Kidney glomerular epithelial cell (primary cell): ENCODE data around the gene KIRREL3.
A peak's percentile ranks its signal among the peaks of the same experiment; 100 is the strongest.

Experiments
- DNase-seq: peaks from one replicate; lab custom pipeline; 2025; lab: John Stamatoyannopoulos, UW

Gene KIRREL3

GRCh38 chr11:126790550-126791081 lies 210.0 kb downstream of the KIRREL3 start:
- peak; percentile 91 for DNase-seq

DNA sequence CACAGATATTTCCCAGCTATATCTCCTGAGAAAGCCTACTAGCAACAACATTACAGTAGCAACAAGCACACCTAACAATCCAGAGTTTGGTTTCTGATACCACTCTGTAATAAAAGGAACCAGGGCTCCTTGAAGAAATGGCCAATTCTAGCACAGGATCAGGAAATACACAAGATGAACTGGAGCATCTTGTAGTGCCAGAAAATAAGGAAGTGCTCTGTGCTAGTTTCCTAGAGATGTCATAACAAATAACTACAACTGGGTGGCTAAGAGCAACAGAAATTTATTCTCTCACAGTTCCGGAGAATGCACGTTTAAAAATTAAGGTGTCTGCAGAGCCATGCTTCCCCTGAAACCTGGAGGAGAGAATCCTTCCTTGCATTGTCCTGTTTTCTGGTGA lies 217.8 kb downstream of the KIRREL3 start:
- DNase-seq: no peak

- no peak for DNase-seq
Observed at GRCh38 chr11:126781942-126782341, 218.6 kb downstream of the KIRREL3 start.

DNA sequence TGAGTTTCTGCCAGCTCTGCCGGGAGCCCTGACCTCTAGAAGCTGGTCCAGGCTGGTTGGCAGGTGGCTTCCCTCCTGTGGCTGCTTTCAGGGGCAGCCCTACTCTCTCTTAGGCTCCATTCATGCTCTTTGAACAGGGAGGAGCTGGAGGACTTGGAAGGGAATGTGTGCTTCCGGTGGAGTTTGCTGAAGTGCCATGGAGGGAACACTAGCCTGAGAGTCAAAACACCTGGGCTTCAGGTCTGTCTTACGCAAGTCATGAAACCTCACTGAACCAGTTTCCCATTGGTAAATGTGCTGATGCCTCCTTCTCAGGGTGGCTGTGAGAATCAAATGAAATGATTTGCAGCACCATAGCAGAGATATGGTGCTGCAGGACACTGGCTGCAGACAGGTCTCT lies 224.5 kb downstream of the KIRREL3 start:
- DNase-seq: no peak

DNA sequence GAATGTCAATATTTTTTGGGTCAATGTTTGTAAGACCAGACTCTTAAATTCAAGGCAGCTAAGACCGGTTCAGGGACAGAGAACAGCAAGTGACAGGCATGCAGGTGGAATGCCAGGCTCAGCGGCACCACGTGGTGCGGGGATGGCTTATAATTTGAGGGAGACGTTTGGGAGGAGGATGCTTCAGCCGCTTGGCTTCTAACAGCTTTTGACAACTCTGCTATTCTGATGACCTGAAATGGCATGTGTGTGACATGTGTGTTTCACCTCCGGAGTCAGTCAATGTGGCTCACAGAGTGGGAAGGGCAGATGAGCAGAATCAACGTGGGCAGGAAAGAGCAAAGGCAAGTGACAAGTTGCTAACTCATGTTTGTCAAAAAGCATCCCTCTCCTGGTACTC lies 228.3 kb downstream of the KIRREL3 start:
- no peak for DNase-seq

DNA sequence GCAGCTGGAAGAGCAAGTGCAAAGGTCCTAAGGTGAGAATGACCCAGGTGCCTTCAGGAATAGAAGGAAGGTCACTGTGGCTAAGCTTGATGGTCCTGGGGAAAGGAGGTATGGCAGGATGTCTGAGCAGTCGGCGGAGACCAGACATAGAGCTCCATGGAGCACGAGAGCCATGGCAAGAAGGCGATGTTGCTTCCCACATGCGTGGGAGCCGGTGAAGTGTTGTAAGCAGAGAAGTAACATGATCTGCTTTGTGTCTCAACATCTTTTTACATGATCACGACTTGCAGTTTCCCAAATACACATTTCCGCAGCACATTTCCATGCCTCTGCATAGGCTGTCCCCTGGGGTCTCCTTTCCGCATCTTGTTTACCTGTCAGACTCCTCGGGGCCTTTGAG lies 231.9 kb downstream of the KIRREL3 start:
- no peak for DNase-seq

GRCh38 chr11:126766440-126766839 lies 234.1 kb downstream of the KIRREL3 start:
- DNase-seq: no peak

GRCh38 chr11:126765196-126765595 lies 235.4 kb downstream of the KIRREL3 start:
- DNase-seq: no peak

GRCh38 chr11:126764231-126764630 lies 236.3 kb downstream of the KIRREL3 start:
- DNase-seq: no peak

DNA sequence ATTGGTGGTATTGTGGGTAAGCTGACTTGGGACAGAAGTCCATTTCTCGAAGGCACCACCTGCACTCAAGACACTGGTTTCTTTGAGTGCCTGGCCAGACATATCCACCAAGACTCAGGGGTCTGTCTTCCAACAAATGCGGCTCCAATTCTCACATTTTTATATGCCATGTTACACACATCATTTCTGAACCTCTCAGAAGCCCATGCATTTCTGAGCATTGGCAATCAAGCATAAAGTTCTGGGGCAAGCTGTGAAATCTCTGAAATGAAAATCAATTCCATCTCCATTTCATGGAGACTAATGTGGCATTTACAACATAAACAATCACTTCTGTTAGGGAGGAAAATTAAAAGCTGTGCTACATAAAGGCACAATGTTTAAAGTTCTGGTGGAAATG lies 243.7 kb downstream of the KIRREL3 start:
- no peak for DNase-seq

GRCh38 chr11:126756421-126756820 lies 244.1 kb downstream of the KIRREL3 start:
- DNase-seq: no peak

DNA sequence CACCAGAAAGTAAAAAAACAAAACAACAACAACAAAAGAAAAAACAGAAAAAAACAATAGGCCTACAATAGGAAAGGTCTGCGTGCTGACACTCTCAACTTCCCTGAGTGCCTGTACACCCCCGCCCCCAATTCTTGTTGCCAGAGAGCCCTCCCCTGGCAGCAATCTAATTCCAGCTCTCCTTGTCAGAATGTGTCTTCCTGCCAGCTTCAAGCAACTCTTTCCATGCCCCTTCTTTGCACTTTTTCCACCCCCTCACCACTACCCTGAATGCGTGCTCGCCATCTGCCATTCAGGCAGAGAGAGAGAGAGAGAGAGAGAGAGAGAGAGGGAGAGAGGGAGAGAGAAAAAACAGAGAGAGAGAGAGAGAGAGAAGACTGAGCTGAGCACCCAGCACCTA lies 245.0 kb downstream of the KIRREL3 start:
- DNase-seq: no peak

- no peak for DNase-seq
Observed at GRCh38 chr11:126754591-126755426, 245.8 kb downstream of the KIRREL3 start.

- no peak for DNase-seq
Observed at GRCh38 chr11:126753990-126754389, 246.6 kb downstream of the KIRREL3 start.

GRCh38 chr11:126751242-126751641 lies 249.3 kb downstream of the KIRREL3 start:
- no peak for DNase-seq

GRCh38 chr11:126748793-126749192 lies 251.8 kb downstream of the KIRREL3 start:
- DNase-seq: no peak

DNA sequence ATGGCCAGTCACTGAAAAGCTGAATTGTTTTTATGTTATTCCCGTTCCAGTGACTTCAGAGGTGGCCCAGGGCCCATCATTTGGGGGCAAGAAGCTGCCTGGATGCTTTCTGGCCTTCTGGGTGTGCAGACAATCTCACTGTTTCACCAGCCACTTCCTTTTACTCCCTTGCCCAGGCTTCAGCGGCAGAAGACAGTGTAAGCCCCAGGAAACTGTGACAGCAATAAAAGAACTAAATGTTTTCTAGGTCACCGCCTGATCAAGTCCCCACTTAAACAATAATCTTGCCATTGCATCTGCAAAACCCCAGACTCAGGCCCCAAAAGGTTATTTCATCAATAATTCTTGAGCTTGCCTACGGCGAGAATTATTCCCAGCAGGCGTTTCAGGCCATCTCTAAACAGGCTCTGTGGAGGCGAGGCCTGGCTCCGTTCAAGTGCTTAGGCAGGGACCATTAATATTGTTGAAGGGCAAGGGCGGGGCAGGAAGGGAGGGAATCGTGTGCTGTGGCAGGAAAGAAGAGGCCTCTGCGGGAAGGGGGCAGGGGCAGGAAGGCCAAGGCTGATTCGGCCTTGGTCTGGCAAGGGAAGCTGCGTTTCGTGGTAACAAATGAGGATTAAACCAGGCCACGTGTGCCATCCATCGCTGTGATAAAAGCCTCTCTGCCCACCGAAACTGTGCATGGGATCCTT lies 252.3 kb downstream of the KIRREL3 start:
- DNase-seq: no peak

DNA sequence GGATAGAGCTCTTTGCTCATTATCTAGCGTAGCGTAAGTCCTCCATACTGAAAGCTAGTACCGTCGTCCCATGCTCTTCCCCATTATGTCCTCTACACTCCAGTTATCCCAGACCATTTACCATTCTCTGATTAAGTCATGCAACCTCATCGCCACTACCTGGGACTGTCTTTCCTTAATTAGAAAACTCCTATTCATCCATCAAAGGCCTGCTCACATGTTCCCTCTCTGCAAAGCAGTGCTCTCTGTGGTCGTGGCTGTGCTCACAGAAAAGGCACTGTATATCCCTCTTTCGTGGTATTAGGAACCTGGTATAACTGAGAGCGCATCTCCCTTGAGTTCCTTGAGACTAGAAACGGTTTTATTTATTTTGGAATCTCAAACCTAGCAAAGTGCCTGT lies 253.3 kb downstream of the KIRREL3 start:
- DNase-seq: no peak

DNA sequence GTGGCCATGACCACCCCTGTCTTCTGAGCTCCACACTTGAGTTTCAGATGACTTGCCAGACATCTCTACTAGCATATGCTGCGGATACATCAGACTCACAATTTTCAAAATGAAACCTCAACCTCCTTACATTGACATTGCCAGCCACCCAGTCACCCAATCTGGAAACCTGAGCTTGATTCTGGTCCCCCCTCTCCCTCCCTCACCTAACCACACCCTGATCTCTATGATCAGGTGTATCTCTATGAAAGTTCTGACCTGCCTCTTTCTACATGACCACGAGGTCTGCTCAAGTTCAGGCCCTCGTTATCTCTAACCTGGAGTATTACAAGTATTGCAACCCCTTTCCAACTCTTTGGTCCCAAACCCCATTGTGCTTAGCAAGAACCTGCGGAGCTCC lies 254.1 kb downstream of the KIRREL3 start:
- no peak for DNase-seq

- DNase-seq: no peak
Observed at GRCh38 chr11:126744699-126745098, 255.9 kb downstream of the KIRREL3 start.

- DNase-seq: no peak
Observed at GRCh38 chr11:126743628-126744027, 256.9 kb downstream of the KIRREL3 start.

DNA sequence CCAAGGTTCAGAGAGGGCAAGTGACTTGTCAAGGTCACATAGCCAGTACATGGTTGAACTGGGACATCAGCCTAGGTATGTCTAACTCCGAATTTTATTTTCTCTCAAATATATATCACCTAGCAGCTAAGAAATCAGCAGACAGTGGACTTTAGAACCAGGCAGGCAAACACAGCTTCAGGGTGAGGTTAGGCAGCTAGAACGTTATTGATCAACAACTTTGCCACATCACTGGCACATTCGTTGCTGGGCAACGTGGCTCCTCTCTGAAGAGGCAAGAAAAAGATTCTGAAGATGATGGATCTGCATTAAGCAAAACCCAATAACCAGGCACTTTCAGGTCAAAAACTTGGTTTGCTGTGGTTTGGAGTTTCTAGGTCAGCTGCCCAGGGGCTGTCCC lies 258.0 kb downstream of the KIRREL3 start:
- no peak for DNase-seq

DNA sequence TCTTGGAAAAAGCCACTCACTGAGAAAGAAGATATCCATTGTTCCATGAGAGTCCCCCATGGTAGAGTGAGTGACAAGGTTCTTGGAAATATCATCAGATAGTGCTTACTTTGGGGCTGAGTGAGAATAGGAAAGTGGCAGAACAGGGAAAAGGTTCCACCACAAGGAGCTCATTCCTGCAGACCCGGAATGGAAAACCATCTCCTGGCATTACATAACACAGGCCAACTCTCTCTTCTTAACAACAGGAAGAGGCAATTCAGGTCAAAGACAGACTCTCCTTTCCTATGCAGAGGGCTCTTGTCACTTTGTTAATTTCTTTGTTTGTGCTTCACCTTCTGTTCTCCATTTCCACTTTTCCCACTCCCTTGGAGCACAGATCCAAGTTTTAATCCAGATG lies 259.7 kb downstream of the KIRREL3 start:
- DNase-seq: no peak
